Stimulated activated CD8-positive, alpha-beta memory T cell treated with anti-CD3 and anti-CD28 coated beads, Interleukin-2, amount 100 ng/mL, for 1 hour (primary cell): ENCODE measurements around the gene KRTAP12-4.
"Not testable (repeated sequence)": the region's sequence is repeated elsewhere in the genome, so short reads cannot be mapped to it uniquely, and the experiment has no call there.

ENCODE experiments used
- DNase-seq, 2 donors: peaks; one replicate each; pipeline ENCODE4 v3.0.0-alpha.2; 2020; ENCODE audit warnings: low read depth in 2 of 2

KRTAP12-4 gene

GRCh38 chr21:44686843-44687561 is 32.5 kb upstream of the KRTAP12-4 start:
- no peak for DNase-seq

GRCh38 chr21:44686000-44686781 is 31.7 kb upstream of the KRTAP12-4 start:
- DNase-seq: no peak

GRCh38 chr21:44685050-44685449 is 30.6 kb upstream of the KRTAP12-4 start:
- DNase-seq: not testable (repeated sequence)

DNA sequence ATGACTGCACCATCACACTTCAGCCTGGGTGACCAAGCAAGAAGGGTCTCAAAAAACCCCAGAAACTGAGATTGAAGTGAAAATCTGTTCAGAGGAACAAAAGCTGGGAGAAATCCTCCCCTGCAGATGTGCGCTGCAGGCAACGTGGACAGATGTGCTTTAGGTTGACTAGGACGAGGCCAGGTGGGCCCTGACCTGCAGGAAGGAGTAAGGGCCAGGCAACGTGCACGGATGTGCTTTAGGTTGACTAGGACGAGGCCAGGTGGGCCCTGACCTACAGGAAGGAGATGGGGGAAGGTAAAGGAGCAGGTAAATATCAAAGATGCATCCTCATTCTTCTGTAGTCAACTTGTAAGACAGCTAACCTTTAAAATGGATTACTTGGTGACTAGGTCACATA is 30.0 kb upstream of the KRTAP12-4 start:
- DNase-seq: no peak

- DNase-seq: no peak
Observed at GRCh38 chr21:44684077-44684476, 29.6 kb upstream of the KRTAP12-4 start.

- DNase-seq: no peak
Observed at GRCh38 chr21:44682580-44683151, 28.2 kb upstream of the KRTAP12-4 start.

GRCh38 chr21:44681861-44682579 is 27.6 kb upstream of the KRTAP12-4 start, which contains the start of gene KRTAP12-1:
Gene KRTAP12-1, minus strand, starts transcription at chr21:44682163. Its CDS starts 40 bp downstream, at chr21:44682123.
- DNase-seq: no peak

DNA sequence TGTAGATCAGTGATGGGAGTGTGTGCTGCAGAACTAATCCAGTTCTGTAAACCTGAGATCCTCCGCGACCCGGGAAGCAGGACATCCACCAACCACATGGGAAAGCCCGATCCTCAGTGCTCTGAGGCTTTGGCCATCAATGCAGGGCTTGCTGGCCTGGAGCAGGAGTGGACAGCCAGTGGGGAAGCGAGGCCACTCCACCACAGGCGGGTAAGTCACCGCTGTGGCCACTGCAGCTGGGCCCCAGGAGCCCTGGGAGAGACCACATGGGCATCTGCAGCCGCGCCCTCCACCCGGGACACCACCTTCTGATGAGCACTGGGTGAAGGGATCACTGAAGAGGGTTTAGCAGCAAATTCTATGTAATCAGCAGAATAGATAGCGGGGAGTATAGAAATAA is 26.7 kb upstream of the KRTAP12-4 start:
- DNase-seq: no peak

DNA sequence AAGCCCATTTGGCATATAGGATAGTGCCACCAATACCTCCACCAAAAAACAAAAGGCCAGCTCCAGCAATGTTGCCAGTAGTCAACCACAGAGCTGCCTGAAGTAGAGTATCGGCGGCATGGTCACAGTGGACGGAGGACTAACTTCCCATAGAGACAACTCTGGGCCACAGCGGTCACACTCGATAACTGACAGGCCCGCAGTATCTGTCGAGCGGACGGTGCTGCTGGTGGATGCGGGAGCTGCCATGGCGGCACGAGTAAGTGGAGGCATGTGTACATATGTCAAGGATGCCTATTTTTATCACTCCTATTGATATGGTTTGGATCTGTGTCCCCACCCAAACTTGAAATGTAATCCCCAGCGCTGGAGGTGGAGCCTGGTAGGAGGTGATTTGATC is 23.4 kb upstream of the KRTAP12-4 start:
- DNase-seq: no peak

GRCh38 chr21:44671911-44672310 is 17.5 kb upstream of the KRTAP12-4 start:
- no peak for DNase-seq

DNA sequence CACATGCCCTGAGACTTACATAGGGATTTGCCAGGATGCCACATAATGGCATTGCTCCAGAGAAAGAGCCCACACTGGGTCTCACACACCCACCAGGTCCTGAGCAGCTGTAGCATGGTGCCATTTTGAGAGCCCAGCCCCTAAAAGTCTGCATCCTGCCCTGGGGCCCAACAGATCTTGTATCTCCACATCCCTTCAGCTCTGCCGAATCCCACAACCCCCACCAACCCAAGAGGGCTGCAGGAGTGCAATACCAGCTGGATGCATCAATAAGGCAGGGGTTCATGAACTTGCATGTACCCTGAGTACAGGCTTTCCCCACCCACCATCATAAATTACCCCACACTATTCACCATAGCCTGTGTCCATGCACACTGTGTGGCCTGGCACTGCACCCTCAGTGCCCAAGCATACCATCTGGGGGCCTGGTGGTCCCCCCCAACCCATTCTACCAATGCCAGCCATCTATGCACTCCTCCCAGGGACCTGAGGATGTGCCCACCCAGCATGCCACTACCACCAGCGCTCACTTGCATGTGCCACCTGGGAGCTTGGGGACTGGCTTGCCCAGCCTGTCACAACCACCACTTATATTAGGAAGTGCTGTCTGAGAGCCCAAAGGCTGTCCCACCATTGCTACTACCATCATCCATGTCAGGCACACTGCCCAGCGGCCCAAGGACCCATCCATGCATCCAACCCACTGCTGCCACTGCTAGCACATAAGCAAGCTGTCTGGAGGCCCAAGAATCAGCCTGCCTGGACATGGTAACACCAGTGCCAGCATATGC is 16.4 kb upstream of the KRTAP12-4 start:
- DNase-seq: no peak

- no peak for DNase-seq
Observed at GRCh38 chr21:44667612-44668011, 13.2 kb upstream of the KRTAP12-4 start.

DNA sequence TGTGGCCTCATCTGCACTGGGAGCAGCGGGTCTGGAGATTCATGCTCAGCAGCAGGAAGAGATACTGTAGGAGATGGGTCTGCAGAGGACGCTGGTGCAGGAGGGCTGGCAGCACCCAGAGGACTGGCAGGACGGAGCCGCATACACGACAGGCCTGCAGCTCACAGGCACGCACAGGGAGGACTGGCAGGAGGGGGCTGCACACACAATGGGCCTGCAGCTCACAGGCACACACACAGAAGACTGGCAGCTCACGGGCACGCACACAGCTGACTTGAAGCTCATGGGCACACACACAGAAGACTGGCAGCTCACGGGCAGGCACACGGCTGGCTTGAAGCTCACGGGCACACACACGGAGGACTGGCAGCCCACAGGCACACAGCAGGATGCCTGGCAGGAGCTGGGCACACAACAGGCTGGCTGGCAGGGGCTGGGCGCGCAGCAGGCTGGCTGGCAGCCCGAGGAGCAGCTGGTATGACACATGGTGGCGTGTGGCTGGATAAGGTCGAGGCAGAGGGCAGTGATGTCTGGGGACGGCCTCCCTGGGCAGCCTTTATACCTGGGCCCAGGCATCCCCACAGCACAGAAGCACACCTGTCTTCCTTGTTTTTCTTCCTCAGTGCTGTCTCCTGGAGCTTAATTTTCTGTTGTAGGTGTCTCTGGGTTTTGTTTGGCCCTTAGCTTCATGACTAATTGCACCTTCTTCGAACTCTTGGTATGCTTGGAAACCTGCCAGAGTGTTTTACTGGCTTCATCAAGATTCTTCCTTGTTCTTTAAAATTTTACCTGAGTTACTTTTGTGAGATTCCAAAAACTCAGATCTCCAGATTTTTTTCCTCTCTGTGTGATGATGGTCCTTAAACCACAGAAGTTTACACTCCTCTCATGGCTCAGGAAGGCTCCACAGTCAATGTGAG is 12.2 kb upstream of the KRTAP12-4 start, which contains the start of gene KRTAP12-2:
Gene KRTAP12-2, minus strand, starts transcription at position 527 of the 920 bp plus-strand sequence. Its CDS starts 41 bp downstream, at position 486.
- DNase-seq: no peak

- DNase-seq: no peak
Observed at GRCh38 chr21:44664691-44665090, 10.2 kb upstream of the KRTAP12-4 start.

- DNase-seq: not testable (repeated sequence)
Observed at GRCh38 chr21:44661567-44661966, 7.1 kb upstream of the KRTAP12-4 start.

- DNase-seq: no peak
Observed at GRCh38 chr21:44658913-44659595, 4.6 kb upstream of the KRTAP12-4 start.

DNA sequence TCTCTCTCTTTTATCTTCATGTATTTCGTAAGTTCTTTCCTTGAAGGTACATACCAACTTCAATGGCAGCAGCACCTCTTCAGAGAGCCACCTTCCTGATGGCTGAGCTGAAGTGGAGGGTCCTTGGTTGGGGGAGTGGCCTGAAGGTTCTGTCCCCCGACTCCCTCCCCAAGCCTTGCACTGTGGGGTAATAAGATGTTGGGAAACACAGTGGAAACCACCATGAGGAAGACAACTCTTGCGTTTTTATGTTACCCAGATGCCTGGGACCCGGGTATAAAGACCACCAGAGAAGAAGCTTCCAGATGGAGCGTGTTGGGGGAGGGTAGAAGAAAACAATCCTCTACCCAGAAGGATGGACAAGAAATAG is 4.1 kb upstream of the KRTAP12-4 start:
- no peak for DNase-seq

- peak in 1 of 2 donors; percentile 19 for DNase-seq
Observed at GRCh38 chr21:44657635-44658540, 3.4 kb upstream of the KRTAP12-4 start, which contains the start of gene KRTAP12-3. Gene KRTAP12-3, plus strand, starts transcription at chr21:44657932. Its CDS starts 48 bp downstream, at chr21:44657980.
